GM23338 (cell line): ENCODE measurements around the gene LANCL1. TPM values are rescaled to one million over a fixed set of nuclear protein-coding genes. Genes with fewer than 3 reads are reported as not detected.
"Not testable (repeated sequence)": the region's sequence is repeated elsewhere in the genome, so short reads cannot be mapped to it uniquely, and the experiment has no call there.

Source experiments
- ATAC-seq: fragments of 200-7000 bp; cut with Tn5 transposase; 3 replicates; pipeline ENCODE4 v1.9.1; 2020
- DNase-seq: peaks from one replicate; pipeline ENCODE4 v3.0.0-alpha.2; 2015; ENCODE audit warnings: low spot score
- H2AFZ ChIP-seq: fragments of 200-600 bp; sonication (generic); 2 replicates; pipeline ENCODE4 v1.8.0; 2016; ENCODE audit warnings: antibody characterized with exemption, mild to moderate bottlenecking, moderate library complexity
- H3F3A ChIP-seq: fragments of 200-600 bp; sonication (generic); replicated peaks from 2 replicates; pipeline ENCODE4 v1.8.0; 2017; ENCODE audit warnings: antibody characterized with exemption, mixed run types, low read depth
- H3K27ac ChIP-seq: fragments of 200-600 bp; sonication (generic); 2 replicates; pipeline ENCODE4 v1.6.1; 2016; ENCODE audit warnings: low read depth
- H3K27me3 ChIP-seq: fragments of 200-600 bp; sonication (generic); 2 replicates; pipeline ENCODE4 v1.8.0; 2016; ENCODE audit warnings: mild to moderate bottlenecking, mixed run types, moderate library complexity; ENCODE audit not compliant: insufficient read depth
- H3K36me3 ChIP-seq: fragments of 200-600 bp; sonication (generic); 2 replicates; pipeline ENCODE4 v1.8.0; 2016; ENCODE audit warnings: mild to moderate bottlenecking; ENCODE audit not compliant: insufficient read depth
- H3K4me1 ChIP-seq: fragments of 200-600 bp; sonication (generic); 2 replicates; pipeline ENCODE4 v1.8.0; 2016; ENCODE audit warnings: mild to moderate bottlenecking, moderate library complexity; ENCODE audit not compliant: insufficient read depth
- H3K4me2 ChIP-seq: fragments of 200-600 bp; sonication (generic); 2 replicates; pipeline ENCODE4 v1.7.1; 2017; ENCODE audit warnings: mixed run types
- H3K4me3 ChIP-seq: fragments of 200-600 bp; sonication (generic); 2 replicates; pipeline ENCODE4 v1.6.1; 2016; ENCODE audit warnings: mixed run types
- H3K79me2 ChIP-seq: fragments of 200-600 bp; sonication (generic); replicated peaks from 2 replicates; pipeline ENCODE4 v1.8.0; 2017; ENCODE audit warnings: mild to moderate bottlenecking; ENCODE audit not compliant: insufficient read depth
- H3K9me2 ChIP-seq: fragments of 200-600 bp; sonication (generic); 2 replicates; pipeline ENCODE4 v1.8.0; 2017; ENCODE audit not compliant: insufficient read depth
- H4K20me1 ChIP-seq: fragments of 200-600 bp; sonication (generic); replicated peaks from 2 replicates; pipeline ENCODE4 v1.8.0; 2017; ENCODE audit warnings: mild to moderate bottlenecking; ENCODE audit not compliant: insufficient read depth
- H3K27ac Mint-ChIP-seq: 2 replicates; pipeline ENCODE4 v1.8.0; 2020; ENCODE audit warnings: inconsistent platforms, mild to moderate bottlenecking, moderate library complexity, mixed read lengths
- H3K27me3 Mint-ChIP-seq: 3 replicates; pipeline ENCODE4 v1.8.0; 2022; ENCODE audit warnings: low read depth, mild to moderate bottlenecking, moderate library complexity, mixed read lengths, inconsistent platforms; ENCODE audit not compliant: insufficient read depth, poor library complexity
- H3K36me3 Mint-ChIP-seq: 3 replicates; pipeline ENCODE4 v1.8.0; 2021; ENCODE audit warnings: low read depth, mild to moderate bottlenecking, inconsistent platforms, moderate library complexity, mixed read lengths
- H3K4me1 Mint-ChIP-seq: 3 replicates; pipeline ENCODE4 v1.8.0; 2020; ENCODE audit warnings: mild to moderate bottlenecking, inconsistent platforms, mixed read lengths
- H3K4me3 Mint-ChIP-seq: 3 replicates; pipeline ENCODE4 v1.8.0; 2021; ENCODE audit warnings: moderate library complexity, mild to moderate bottlenecking, inconsistent platforms, mixed read lengths
- H3K9me3 Mint-ChIP-seq: 3 replicates; pipeline ENCODE4 v1.8.0; 2020; ENCODE audit warnings: moderate library complexity, mild to moderate bottlenecking, inconsistent platforms, mixed read lengths
- CREB1 ChIP-seq: fragments of 250-450 bp; sonication (Bioruptor Pico); IDR thresholded peaks from 2 replicates; pipeline ENCODE4 v1.5.0; 2020; ENCODE audit warnings: low read depth, mild to moderate bottlenecking, moderate library complexity
- EZH2 ChIP-seq: fragments of 200-600 bp; sonication (generic); IDR thresholded peaks from one replicate; pipeline ENCODE4 v1.8.0; 2017; ENCODE audit warnings: antibody characterized with exemption, mild to moderate bottlenecking, low read depth; ENCODE audit not compliant: unreplicated experiment
- EZH2phosphoT487 ChIP-seq: fragments of 200-600 bp; sonication (generic); IDR thresholded peaks from one replicate; pipeline ENCODE4 v1.8.1; 2018; ENCODE audit warnings: antibody characterized with exemption; ENCODE audit not compliant: unreplicated experiment
- REST ChIP-seq: IDR thresholded peaks from one replicate; pipeline ENCODE4 v1.6.1; 2018; ENCODE audit warnings: antibody characterized with exemption; ENCODE audit not compliant: unreplicated experiment
- STAT1 ChIP-seq: IDR thresholded peaks from one replicate; pipeline ENCODE4 v1.6.1; 2016; ENCODE audit warnings: antibody characterized with exemption; ENCODE audit not compliant: unreplicated experiment
- ZNF331 ChIP-seq: fragments of 250-450 bp; sonication (Bioruptor Pico); IDR thresholded peaks from 2 replicates; pipeline ENCODE4 v1.5.0; 2020; ENCODE audit warnings: low read depth, mild to moderate bottlenecking, moderate library complexity
- polyA plus RNA-seq: library from polyadenylated mRNA; unstranded; fragments of >200 nt; fragmentation: Nextera tagmentation; extraction: Ambion mirVana; gene quantifications from 2 replicates; pipeline ENCODE4 v1.2.1, GENCODE V29; 2016
- total RNA-seq: library from RNA; depleted of rRNA; stranded (reverse); fragments of >200 nt; shearing (Covaris generic); gene quantifications from 2 replicates; pipeline ENCODE4 v1.2.3, GENCODE V29; 2014
- TF ChIP-seq, protein P1 (sequence below), 2 experiments: fragments of 200-600 bp in 1 of 2; sonication (generic) in 1 of 2; conservative IDR thresholded peaks; 2 replicates each; pipeline versions ENCODE4 v1.5.1 to v1.6.1; 2016 to 2017; ENCODE audit warnings: antibody characterized with exemption in 2 of 2, low read depth in 2 of 2, mild to moderate bottlenecking in 2 of 2, moderate library complexity in 1 of 2
- TF ChIP-seq, protein P2 (sequence below): IDR thresholded peaks from 2 replicates; pipeline ENCODE4 v1.6.1; 2016; ENCODE audit warnings: antibody characterized with exemption

LANCL1 gene
- total and polyA plus RNA-seq, 2 experiments from 2014 or later: 13.4 to 36.8 TPM

- TF ChIP-seq, protein P1, sequence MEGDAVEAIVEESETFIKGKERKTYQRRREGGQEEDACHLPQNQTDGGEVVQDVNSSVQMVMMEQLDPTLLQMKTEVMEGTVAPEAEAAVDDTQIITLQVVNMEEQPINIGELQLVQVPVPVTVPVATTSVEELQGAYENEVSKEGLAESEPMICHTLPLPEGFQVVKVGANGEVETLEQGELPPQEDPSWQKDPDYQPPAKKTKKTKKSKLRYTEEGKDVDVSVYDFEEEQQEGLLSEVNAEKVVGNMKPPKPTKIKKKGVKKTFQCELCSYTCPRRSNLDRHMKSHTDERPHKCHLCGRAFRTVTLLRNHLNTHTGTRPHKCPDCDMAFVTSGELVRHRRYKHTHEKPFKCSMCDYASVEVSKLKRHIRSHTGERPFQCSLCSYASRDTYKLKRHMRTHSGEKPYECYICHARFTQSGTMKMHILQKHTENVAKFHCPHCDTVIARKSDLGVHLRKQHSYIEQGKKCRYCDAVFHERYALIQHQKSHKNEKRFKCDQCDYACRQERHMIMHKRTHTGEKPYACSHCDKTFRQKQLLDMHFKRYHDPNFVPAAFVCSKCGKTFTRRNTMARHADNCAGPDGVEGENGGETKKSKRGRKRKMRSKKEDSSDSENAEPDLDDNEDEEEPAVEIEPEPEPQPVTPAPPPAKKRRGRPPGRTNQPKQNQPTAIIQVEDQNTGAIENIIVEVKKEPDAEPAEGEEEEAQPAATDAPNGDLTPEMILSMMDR (conservative IDR thresholded peaks at IDR 0.05; ENCODE audit: low read depth in 2 of 2): no peak
- TF ChIP-seq EZH2 (no peak), CREB1 (CRISPR knock-in tag) (no peak), REST (no peak), ZNF331 (CRISPR knock-in tag) (no peak), EZH2phosphoT487 (no peak), STAT1 (no peak)
- TF ChIP-seq, protein P2, sequence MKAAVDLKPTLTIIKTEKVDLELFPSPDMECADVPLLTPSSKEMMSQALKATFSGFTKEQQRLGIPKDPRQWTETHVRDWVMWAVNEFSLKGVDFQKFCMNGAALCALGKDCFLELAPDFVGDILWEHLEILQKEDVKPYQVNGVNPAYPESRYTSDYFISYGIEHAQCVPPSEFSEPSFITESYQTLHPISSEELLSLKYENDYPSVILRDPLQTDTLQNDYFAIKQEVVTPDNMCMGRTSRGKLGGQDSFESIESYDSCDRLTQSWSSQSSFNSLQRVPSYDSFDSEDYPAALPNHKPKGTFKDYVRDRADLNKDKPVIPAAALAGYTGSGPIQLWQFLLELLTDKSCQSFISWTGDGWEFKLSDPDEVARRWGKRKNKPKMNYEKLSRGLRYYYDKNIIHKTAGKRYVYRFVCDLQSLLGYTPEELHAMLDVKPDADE: no peak
Observed at GRCh38 chr2:210428393-210429179, 48.0 kb downstream of the LANCL1 start (continued).

DNA sequence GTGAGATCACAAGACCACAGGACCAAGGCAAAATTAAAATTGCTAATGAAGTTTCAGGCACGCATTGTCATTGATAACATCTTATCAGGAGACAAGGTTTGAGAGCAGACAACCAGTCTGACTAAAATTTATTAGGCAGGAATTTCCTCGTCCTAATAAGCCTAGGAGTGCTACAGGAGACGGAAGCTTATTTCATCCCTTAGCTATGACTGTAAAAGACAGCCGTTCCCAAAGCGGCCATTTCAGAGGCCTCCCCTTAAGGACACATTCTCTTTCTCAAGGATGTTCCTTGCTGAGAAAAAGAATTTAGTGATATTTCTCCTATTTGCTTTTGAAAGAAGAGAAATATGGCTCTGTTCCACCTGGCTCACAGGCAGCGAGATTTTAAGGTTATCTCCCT, 49.2 kb downstream of the LANCL1 start:
- not testable (repeated sequence) for H3K4me2 ChIP-seq, ATAC-seq, H3K4me3 ChIP-seq, H3K4me1 Mint-ChIP-seq, H3K79me2 ChIP-seq, H3K27me3 ChIP-seq, H3K27me3 Mint-ChIP-seq, H3K9me2 ChIP-seq, H3K27ac Mint-ChIP-seq, H3K27ac ChIP-seq, H4K20me1 ChIP-seq, H3K4me3 Mint-ChIP-seq, H2AFZ ChIP-seq, H3K4me1 ChIP-seq, H3F3A ChIP-seq
- DNase-seq: peak; percentile 3
- H3K36me3 ChIP-seq: peaks cover 35% of the 10 kb centered on the region
- Mint-ChIP-seq H3K36me3 (peaks cover 76% of the 10 kb centered on the region), H3K9me3 (peaks cover 53% of the 10 kb centered on the region)
